Stromal cell of bone marrow (primary cell): ENCODE data around the gene ASTN2.

ENCODE experiments used
- DNase-seq: peaks from one replicate; pipeline ENCODE4 v3.0.0-alpha.2; 2012; ENCODE audit warnings: low read depth

The ASTN2 gene

DNA sequence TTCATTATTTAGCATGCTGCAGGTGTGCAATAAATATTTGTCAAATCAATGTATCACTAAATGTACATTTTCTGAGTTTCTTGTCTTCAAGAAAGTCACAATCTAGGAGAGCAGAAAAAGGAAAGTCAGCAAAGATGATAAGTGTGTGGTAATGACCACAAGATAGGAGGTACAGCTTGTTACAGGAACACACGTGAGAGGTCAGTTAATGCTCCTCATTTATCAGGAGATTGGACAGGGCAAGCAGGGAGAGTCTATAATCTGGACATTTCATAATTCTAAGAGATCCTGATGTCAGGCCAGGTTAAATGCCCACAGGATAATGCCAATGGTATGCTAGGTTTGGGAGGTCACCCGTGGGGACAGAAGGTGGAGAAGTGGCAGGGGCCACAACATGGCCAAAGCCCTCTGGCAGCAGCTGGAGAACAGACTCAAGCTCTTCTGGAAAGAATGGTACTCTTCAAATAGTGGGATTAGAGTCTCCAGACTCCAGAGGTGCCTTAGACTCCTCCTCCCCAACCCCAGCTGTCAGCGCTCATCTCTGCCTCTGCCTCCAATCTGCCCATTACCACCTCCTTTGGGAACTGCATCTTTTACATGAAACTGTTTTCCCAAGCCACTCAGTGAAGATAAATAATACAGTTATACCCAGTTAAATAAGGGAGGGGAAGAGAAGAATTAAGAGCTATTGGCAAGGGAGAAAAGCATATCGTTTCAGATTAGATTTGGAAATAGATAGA lies 114.3 kb downstream of the ASTN2 start:
- DNase-seq: no peak

DNA sequence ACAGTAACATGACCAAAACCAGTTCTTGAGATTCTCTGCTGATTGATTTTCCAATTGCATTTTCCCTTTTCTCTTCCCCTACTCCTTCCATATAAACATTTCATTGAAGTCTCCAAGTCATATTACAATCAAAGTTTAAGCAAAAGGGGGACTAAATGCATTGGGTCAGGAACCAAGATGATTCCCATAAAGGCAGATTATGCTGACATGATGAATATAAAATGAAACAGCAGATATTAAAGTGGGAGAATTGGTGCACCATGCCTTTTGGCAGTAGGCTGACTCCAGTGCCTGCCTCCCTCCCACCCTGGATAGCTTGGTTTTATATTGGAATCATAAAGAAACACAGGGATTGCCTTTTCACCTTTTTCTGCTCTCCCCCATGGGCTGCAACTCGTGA lies 118.4 kb downstream of the ASTN2 start:
- DNase-seq: no peak

DNA sequence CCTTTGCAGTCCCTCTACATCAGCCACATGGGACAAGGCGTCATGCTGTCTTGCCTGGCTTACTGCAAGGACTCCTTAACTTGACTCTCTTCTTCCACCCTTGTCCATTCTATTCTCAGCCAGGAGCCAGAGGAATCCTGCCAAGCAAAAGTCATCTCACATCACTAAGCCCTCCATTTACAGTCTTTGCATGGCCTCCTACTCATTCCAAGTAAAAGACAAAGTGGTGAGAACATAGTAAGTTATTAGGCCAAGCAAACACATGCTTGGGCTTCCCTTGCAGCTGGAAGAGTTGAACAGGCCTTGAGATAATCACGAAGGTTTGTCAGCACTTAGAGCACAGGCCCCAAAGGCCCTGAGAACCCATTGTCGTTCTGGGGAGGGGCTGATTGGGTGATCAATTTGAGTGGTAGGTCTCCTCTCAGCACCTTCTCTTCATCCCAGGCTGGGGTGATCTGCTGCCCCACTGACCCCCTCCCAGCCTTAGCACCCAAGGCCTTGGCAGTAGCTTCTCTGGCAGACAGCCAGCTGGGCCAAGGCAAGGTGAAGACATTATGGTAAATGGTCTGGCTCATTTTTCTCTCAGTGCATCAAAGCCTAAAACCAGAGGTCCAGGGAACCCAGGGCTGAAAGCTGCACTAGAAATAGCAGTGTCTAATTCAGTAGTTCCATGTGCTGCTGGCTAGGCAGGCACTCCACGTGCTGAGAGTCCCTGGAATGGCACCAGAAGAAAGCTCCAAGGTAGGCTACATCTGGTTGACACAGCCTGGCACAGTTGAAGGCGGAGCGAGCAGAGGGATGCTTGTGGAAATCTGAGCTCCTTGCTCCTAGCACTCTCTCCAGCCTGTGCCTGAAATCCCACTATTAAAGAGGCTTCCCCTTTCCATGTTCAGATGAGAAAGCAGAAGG lies 121.4 kb downstream of the ASTN2 start:
- DNase-seq: no peak

DNA sequence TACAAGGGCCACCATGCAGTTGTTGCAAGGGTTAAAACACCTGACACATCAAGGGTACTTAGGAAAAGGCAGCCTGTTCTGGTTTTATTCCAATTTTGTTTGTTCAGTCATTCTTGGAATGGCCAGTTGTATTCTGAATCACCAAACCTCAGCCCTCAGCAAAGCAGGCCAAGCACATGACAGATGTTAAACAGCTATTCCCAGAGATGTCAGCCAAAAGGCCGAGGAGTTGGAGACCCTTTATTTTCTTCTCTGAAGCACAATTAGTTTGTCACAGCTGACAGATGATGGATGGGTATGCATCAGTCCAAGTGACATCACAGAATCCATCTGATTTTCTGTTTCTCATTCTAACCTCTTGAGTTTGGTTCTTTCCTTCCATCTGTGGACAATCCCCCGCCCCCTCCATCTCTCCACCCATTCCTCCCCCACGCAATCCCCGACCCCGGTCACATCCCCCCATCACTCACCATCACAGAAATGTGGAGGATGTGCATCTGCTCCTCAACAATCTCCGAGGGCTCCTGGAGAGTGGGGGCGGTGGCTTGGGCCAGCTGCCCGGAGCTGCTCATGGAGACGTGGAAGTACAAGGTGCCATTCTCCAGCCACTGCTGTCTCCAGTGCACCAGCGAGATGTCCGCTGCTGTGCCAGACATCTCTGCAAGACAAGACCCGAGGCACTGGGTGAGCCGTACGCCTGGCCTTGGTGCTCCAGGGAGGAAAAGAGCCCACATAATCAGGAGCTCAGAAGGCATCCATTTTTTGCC lies 123.8 kb downstream of the ASTN2 start:
- DNase-seq: no peak

DNA sequence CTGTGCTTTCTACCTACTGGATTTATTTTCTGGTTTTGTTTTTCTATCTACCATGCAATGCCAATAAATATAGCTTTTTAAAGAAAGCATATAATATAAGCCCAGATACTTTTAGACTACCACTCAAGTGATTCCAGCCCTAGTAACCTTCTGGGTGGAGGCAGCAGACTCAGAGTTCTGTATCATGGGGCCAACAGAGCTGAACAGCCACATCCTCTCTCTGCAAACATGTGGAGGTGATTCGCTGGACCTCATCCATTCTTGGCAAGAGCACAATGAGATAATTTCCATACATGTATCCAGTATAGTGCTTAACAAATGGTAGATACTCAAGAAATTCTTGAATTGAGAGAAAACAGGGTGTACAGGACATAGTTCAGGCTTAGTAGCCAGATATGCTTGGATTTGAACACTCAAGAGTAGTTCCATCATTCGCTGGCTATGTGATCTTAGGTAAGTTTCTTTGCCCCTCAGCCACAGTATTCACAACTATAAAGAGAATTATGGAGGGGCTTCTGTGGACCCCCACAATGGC lies 124.5 kb downstream of the ASTN2 start:
- DNase-seq: no peak

DNA sequence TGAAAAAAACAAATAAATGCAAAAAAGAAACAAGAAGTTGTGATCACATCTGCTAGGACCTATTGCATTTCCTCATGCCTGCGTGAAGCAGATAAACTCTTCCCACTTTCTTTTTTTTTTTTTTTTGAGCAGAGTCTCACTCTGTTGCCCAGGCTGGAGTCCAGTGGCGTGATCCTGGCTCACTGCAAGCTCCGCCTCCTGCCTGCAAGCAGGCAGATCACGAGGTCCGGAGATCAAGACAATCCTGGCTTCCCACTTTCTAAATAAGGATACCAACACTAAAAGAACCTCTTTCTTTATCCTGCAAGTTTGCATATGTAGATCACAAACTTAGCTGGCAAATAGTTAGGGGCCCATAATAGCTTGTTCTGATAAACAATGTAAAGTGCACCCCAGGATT lies 128.6 kb downstream of the ASTN2 start:
- no peak for DNase-seq

DNA sequence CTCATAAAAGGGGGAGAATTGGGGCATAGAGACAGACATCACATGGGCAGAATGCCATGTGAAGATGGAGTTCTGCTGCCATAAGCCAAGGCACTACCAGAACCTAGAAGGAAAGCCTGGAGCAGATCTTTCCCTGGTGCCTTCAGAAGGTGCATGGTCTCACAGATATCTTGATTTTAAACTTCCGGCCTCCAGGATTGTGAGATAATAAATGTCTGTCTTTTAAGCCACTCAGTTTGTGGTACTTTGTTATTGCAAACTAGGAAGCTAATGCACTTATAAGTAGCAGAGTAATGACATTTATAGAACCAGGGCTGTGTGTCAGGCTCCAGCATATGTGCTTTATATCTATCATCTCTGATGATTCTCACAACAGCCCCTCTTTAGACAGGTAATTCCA lies 130.4 kb downstream of the ASTN2 start:
- DNase-seq: no peak

DNA sequence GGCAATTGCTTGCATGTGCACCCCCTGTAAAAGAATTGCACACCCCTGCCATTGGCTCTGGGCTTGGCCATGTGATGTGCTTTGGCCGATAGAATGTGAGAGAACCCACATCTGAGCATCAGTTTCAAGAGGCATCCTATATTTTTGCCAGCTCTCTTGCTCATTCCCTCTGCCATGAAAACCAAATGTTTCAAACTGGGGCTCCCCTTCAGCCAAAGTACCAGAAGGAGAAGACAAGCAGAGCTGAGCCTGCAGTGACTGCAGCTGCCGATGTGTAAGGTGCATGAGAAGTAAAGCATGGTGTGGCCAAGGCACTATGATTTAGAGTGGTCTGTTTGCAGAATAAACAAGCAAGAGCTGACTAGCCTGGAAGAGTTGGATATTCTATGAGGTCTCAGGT lies 132.3 kb downstream of the ASTN2 start:
- no peak for DNase-seq

DNA sequence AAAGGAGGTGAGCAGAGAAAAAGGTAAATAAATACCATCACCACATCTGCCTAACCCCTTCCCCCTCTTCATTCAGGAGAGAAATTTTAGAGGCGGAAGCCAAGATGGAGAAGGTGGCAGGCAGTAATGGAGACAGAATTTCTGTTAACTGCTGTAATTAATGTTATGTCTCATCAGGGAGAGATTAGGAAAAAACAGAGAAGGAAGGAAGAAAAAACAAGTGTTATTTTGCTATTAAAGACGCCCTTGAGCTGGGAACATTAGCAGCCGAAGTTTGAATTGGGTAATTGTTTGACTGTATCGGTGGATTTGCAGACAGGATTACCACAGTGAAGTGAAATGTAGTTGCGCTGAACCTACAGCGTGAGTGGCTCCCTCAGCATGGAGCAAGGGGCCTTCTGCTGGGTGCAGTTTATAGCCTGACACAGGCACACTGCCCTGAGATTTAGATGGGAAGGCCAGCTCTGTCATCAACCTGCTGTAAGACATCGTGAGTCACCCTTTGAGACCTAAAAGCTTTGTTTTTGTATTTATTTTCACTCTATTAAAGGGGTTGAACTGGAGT lies 136.3 kb downstream of the ASTN2 start:
- DNase-seq: no peak

DNA sequence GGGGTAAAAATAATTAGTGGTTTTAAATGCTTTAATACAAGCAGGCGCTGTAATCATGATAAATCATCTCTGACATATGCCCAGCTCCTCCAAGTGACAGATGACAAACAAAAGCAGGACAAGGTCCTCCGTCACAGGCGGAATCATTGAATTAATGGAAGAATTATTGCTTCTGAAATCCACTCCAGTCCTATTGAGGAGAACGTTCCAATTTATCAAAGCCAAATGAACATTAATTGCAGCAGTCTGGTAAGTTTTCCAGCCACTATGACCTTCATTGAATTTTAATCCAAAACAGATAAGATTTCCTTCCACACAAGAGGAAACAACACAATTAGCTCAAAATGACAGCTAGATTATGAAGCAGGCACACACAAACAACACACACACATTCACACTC lies 136.8 kb downstream of the ASTN2 start:
- no peak for DNase-seq

DNA sequence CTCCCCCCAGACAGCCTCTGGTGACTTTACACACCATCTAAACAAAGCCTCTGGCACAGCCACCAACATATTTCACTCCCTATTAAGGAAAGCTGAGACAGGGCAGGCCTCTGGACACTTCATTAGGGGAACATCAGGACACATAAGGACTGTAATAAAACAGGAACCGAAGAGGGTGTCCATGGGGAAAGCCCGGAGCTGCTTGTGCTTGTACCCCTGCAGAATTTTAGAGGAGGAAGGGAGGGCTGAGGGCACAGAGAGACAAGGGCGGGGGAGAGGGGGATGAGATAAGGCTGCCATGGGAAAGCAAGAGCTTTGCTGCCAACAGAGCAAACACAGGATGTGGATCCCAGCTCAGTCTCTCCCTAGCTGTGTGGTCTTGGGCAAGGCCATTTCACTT lies 138.4 kb downstream of the ASTN2 start:
- DNase-seq: no peak

DNA sequence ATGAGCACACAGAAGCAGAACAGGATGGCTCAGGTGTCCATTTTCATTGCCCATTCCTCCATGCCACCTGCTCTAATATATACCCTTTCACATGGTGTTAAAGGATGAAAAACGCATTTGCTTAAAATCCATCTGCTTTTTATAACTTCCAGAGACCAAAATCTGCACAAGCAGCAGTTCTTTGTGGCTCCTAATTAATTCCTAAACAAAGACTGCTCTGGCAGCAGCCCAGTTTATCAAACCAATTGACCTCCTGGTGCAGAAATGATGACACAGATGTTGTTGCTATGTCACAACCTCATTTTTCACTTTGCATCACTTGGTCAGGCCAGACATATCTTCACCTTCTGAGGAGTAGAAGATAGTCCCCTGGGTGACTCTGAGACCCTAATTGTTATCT lies 141.2 kb downstream of the ASTN2 start:
- no peak for DNase-seq

DNA sequence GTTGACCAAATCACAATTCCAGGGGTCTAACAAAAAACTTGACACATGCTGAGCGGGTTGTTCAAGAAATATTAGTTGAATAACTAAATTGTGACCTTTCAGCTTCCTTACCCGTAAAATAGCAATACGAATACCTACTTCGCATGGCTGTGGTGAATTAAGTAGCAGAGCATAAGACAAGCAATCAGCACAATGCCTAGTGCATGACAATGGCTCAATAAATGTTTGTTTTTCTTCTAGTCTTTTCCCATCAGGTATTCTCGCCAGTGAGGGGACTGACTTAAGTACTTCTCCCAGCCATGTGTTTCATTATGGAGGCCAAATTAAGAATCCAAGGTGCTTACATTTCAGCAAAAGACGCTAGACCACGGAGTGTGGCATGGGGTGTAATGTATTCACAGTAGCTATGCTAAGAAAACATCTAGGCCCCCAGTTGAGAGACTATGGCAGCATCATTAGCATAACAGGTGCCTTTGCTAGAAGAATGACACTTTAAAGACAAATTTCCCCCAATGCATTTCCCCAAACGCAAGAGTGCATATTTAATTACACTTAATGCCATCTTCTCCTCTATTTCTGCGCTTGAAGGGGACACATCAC lies 145.9 kb downstream of the ASTN2 start:
- DNase-seq: no peak

DNA sequence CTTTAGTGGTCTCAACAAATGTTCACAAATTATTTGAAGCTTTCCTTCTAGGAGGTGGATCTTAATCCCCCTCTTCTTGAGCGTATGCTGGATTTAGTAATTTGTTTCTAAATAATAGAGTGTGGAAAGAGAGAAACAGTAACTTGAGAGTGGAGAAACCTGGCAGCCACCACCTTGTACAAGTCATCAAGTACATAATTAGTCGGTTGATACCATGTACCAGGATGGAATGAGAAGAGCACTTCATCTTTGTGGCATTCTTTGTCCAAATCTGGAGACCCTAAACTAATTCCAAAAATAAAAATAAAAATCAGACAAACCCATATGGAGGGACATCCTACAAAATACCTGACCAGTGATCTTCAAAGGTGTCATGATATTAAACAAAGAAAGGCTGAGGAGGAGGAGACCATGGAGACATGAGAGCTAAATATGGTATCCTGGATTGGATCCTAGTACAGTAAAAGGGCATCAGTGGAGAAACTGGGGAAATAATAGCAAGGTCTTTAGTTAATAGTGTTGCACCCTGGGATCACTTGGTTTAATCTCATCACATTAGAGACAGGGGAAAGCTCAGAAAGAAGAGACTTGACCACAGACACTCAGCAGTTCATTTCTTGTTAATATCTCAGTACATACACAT lies 147.9 kb downstream of the ASTN2 start:
- DNase-seq: no peak

DNA sequence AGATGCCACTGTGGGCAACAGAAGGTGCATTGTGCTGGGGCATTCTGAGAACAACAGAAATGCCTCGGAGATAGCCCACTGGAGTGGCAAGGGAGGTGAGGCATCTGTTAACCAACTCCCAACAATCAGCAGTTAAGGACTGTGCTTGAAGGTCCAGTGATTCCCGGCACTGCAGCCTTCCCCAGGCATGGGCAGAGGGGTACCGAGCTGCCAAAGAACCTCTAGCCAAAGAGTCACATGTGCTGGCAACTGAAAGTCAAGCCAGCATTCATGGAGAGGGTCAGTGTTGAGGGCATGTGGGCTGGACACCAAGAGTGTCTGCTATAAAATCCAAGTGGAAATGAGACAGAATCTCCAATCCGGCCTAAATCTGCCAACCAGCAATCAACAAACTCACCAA lies 149.6 kb downstream of the ASTN2 start:
- no peak for DNase-seq

DNA sequence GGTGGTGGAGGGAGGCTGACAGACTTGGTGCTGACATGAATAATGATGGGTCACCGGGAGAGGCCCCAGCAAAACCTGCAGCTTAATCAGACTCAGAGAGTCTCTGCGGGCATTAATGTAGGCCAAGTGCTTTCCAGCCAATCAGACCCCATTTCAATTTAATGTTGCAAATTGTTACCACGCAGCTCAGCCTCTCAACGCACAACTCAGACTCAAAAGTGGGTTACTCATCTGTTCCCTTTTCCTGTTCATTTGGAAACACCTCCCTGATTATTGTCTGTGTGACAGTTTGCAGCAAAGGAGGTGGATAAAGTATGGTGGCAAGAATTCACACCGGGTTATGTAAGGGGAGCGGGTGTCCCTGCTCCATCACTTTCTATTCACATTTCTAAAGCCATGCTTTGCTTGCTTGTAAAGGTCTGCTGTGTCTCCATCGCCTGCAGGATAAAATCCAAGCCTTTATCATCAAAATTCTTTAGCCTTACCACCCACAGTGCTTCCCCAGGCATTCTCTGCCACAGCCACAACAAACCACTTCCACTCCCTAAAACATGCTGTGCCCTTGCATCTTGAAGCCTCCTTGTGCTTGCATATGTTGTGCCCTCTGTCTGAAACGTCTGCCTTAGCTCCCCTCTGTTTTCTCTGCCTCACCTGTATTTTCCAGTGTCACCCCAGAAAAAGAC lies 156.5 kb downstream of the ASTN2 start:
- no peak for DNase-seq

DNA sequence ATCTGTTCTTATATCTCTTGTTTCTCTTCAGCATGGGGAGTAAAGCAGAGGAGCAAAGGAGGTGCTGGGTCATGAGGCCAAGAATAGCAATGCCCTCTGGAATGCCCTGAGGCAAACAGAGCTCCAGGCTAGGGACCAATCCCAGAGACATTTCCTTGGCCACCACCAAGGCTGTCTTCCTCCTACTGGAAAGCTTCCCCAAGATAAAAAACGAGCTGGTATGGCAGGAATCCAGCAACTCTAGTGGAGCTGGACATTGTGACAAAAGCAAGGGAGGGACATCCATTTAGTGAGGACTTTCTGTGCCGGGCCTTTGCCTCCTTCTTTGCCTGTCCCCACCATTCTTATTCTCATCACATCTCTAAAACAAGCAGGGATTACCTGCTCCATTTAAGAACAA lies 161.6 kb downstream of the ASTN2 start:
- DNase-seq: no peak

DNA sequence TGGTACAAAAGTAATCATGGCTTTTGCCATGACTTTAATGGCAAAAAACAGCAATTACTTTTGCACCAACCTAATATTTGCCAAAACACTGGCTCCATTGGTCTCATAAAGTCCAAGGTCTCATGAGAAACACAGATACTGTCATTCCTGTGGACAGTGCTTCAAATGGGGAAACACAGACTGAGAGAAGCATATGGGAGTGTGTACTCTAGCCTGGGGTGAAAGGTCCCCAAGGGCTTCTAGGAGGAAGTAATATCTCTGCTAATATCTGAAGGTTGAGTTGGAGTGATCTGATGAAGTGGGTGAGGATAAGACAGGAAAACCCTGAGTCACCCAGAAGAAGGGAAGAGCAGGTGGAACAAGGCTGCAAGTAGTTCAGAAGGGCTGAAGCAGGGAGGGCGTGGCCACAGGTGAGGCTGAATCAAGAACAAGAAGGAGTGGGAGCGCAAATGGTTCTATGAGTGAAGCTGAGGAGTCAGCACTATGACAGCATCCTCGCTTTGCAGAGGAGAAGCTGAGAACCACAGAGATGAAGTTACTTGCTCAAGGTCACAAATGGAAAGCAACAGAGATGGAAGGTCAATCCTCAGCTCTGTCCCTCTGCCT lies 164.1 kb downstream of the ASTN2 start:
- DNase-seq: no peak

DNA sequence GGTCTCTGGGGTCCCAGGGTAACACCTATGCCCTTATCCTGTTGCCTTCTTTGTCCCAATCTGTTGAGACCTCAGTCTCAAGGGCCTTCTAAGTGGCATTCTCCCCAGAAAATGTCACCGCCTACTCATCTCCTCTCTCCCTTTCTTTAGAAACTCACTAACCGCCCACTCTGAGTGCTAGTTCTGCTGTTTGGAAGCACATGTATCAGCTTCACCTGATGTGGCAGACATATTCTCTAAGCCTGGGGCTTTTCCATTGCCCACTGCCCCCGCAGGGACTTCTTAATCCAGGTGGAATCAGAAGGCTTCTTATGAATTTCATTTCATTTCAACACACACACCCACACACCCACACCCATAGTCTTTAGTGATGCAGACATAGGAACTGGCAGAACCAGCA lies 165.1 kb downstream of the ASTN2 start:
- DNase-seq: no peak

DNA sequence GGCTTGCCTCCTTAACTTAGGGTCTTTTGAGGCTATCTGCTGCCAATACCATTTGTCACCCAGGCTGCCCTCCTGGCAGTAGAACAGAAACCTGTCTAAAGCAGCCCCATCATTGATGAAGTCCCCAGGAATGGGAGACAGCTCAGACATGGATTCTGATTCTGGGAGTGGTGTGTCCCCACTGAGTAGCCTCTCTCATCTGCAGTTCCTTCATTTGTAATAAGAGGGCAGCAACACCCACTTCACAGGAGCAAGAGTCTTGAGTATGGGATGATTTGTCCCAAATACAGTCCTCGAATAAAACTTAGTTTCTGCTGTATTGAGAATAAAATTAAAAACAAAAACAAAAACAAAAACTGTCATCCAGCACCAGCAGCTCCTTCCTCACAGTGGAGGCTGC lies 167.6 kb downstream of the ASTN2 start:
- no peak for DNase-seq
